ENCODE data around the gene SLC35E1.

DNA sequence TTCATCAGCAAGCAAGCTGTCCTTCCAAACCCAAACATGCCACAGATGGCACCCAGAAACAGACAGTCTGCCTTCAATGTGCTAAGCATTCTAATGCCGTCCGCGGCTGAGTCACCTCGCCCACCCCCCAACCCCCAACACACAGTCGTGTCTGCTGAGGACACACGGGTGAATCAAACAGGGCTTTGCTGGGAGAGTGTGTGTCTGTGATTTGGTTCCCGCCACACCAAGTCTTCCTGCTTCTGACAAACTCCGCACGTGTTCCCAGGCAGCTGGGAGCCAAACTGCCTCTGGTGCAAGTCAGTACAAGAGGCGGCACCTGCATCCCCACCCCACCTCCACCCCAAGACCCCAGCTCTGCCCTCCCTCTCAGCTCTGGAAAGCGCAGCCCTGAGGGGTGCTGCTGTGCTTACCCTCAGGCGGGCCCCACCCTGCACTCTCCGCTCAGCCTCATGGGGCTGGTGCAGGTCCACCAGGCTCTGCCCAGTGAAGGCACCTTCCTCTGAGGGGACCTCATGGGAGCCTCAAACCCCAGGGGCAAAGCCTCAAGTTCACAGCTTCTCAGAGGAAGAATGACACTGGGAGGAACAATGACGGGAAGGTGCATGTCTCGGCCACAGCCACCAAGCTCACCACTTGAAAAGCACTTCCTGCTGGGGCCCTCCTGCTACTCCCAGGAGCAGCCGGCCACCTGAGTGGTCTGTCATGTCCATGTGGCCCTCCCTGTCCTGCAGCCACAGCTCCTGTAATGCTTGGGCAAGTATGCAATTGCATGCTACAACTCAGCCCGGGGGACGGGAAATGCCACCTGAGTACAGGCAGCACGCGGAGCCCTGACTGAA is 15.0 kb upstream of the SLC35E1 start:
- TF ChIP-seq, protein P1, sequence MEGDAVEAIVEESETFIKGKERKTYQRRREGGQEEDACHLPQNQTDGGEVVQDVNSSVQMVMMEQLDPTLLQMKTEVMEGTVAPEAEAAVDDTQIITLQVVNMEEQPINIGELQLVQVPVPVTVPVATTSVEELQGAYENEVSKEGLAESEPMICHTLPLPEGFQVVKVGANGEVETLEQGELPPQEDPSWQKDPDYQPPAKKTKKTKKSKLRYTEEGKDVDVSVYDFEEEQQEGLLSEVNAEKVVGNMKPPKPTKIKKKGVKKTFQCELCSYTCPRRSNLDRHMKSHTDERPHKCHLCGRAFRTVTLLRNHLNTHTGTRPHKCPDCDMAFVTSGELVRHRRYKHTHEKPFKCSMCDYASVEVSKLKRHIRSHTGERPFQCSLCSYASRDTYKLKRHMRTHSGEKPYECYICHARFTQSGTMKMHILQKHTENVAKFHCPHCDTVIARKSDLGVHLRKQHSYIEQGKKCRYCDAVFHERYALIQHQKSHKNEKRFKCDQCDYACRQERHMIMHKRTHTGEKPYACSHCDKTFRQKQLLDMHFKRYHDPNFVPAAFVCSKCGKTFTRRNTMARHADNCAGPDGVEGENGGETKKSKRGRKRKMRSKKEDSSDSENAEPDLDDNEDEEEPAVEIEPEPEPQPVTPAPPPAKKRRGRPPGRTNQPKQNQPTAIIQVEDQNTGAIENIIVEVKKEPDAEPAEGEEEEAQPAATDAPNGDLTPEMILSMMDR (IDR thresholded peaks at IDR 0.05), result no peak
- no peak for TF ChIP-seq POLR2A (IDR thresholded peaks at IDR 0.05)

Data from adrenal gland (tissue), 5 donors.